ENCODE measurements around the gene BAHCC1.

Gene BAHCC1

DNA sequence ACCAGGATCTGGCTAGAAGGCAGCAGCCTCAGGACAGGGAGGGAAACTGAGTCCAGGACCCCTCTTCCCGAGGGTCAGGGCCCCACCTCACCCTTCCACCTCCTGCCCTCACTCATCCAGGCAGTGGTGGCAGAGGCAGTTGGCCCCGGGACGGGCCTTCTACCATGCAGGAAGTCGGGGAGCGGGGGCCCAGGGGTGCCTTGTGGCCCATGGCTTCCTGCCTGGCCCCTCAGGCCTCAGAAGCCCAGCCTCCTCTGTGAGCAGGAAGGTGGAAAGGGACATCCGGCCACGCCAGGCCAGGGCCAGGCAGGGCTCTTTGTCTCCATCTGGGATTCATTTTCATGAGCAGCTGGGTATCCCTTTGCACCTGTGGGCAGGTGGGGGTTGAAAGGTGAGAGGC, 58.5 kb downstream of the BAHCC1 start:
- no peak for DNase-seq
- intact Hi-C loops (cut with DNase I), result no loop called here

GRCh38 chr17:81454473-81454872, 59.2 kb downstream of the BAHCC1 start:
- DNase-seq, result no peak
- intact Hi-C loops (cut with DNase I), result no loop called here

- intact Hi-C loops (cut with DNase I), result no loop called here
- DNase-seq, result no peak
Measured at GRCh38 chr17:81455387-81455786, 60.1 kb downstream of the BAHCC1 start.

- no peak for DNase-seq
- intact Hi-C loops (cut with DNase I), result no loop called here
Measured at GRCh38 chr17:81456091-81456490, 60.8 kb downstream of the BAHCC1 start.

GRCh38 chr17:81456798-81457197, 61.5 kb downstream of the BAHCC1 start:
- DNase-seq, result no peak
- intact Hi-C loops (cut with DNase I), result no loop called here

GRCh38 chr17:81457401-81457800, 62.1 kb downstream of the BAHCC1 start:
- DNase-seq, result no peak
- intact Hi-C loops (cut with DNase I), result no loop called here

- no peak for DNase-seq
- intact Hi-C loops (cut with DNase I), result no loop called here
Measured at GRCh38 chr17:81457917-81458555, 62.8 kb downstream of the BAHCC1 start.

DNA sequence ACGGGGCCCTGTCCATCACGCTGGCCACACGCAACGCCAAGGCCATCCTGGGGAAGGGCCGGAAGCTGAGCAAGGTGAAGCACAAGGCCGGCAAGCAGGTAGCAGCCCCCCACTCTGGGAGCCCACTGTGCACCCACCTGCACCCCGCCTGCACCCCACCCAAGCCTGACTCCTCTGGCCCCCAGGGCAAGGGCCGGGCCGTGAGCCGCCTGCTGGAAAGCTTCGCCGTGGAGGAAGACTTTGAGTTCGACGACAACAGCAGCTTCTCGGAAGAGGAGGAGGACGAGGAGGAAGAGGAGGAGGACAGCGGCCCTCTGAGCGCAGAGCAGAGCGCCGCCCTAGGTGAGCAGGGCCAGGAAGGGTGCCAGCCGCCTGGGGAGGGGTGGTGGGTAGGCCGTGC, 63.4 kb downstream of the BAHCC1 start:
- intact Hi-C loops (cut with DNase I), result no loop called here
- DNase-seq, result no peak

GRCh38 chr17:81459224-81459623, 64.0 kb downstream of the BAHCC1 start:
- no peak for DNase-seq

DNA sequence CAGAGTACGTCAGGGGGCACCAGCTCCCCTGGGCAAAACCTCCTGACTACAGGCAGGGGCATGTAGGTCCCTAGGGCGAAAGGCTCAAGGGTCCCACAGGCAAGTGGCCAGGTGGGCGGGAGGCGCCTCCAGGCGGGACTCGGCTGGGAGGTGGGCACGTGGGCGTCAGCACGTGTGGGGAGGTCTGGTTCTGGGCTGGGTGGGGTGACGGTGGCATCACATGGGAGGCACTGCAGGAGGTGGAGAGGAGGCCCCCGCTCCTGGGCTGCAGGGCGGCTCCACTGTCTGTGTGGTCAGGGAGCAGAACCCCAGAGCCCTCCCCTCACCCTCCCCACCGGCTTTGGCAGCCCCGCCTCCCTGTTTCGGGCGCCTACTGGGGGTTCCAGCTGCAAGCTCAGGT, 64.6 kb downstream of the BAHCC1 start:
- no peak for DNase-seq
- intact Hi-C loops (cut with DNase I), result no loop called here

More at GRCh38 chr17:81459224-81459623, 64.0 kb downstream of the BAHCC1 start:
- intact Hi-C loops (cut with DNase I), result no loop called here

DNA sequence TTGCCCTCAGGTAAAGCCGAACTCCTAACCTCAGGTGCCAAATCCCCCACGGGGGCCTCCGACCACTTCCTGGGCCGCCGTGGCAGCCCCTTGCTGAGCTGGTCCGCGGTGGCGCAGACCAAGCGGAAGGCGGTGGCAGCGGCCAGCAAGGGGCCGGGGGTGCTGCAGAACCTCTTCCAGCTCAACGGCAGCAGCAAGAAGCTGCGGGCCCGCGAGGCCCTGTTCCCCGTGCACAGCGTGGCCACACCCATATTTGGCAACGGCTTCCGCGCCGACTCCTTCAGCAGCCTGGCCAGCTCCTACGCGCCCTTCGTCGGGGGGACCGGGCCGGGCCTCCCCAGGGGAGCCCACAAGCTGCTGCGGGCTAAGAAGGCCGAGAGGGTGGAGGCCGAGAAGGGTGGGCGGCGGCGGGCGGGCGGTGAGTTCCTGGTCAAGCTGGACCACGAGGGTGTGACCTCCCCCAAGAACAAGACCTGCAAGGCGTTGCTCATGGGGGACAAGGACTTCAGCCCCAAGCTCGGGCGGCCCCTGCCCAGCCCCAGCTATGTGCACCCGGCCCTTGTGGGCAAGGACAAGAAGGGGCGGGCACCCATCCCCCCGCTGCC, 65.7 kb downstream of the BAHCC1 start:
- no peak for DNase-seq
- intact Hi-C loops (cut with DNase I), result no loop called here

DNA sequence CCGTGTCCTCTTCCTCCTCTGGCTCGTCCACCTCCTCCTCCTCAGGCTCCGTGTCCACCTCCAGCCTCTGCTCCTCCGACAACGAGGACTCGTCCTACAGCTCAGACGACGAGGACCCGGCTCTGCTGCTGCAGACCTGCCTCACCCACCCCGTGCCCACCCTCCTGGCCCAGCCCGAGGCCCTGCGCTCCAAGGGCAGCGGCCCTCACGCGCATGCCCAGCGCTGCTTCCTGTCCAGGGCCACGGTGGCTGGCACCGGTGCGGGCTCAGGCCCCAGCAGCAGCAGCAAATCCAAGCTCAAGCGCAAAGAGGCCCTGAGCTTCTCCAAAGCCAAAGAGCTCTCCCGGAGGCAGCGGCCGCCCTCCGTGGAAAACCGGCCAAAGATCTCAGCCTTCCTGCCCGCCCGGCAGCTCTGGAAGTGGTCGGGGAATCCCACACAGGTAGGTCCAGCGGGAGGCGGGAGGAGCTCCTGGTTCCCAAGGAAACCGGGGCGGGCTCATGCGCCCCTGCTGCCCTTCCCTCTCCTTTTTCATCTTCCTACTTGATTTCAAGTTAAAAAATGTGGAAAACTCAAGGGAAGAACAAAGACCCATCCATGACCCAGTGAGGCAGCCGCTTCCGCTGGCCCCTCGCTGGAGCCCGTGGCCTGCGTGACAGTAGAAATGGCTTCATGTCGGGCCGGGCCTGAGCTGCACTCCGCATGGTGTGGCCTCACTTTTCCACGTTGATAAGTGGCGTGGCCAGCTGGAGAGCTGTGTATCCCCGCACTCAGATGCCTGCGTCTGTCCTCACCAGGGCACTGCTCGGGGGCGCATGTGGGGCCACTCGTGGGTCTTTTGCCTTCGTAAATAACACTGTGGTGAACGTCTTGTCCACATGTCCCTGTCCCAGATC, 66.6 kb downstream of the BAHCC1 start:
- intact Hi-C loops (cut with DNase I), result no loop called here
- DNase-seq, result no peak

GRCh38 chr17:81462506-81463125, 67.4 kb downstream of the BAHCC1 start:
- intact Hi-C loops (cut with DNase I), result no loop called here
- DNase-seq, result no peak

- no peak for DNase-seq
- intact Hi-C loops (cut with DNase I), result no loop called here
Measured at GRCh38 chr17:81463506-81463905, 68.2 kb downstream of the BAHCC1 start.

DNA sequence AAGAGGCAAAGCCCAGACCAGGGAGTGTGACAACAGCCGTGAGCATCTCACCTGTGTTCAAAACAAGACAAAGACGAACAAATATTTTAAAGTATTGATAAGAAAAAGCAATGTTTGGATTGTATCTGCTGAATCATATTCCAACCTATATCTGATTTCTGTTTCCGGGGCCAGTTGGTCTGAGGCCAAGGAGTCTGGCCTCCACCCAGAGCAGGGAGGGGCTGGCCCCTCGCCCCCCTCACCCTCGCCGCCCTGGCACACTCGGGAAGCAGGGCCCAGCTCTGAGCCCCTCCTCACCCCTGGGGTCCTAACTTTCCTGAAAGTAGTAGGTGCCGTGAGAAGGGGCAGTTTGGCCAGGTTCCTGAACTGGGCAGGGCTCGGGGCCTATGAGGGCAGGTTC, 69.3 kb downstream of the BAHCC1 start:
- DNase-seq, result no peak

DNA sequence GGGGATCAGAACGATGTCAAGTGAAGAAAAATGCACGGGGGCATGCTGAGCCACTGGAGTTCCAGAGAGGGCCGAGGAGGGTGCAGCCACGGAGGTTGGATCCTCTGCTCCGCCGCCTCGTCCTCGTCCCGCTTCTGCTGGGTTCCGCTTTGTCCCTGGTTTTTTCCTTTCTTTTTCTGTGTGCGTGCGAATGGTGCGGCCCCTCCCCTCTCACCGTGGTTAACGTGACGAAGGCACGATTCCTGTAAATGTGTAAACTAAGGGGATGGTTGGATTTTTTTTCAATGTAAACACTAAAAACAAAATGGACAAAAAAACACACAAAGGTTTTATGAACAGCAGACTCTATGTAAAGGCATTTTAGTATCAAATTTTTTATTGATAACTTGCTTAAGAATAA, 70.7 kb downstream of the BAHCC1 start:
- intact Hi-C loops (cut with DNase I), result no loop called here
- DNase-seq, result no peak

More for the DNA sequence above, 69.3 kb downstream of the BAHCC1 start:
- intact Hi-C loops (cut with DNase I), result no loop called here

DNA sequence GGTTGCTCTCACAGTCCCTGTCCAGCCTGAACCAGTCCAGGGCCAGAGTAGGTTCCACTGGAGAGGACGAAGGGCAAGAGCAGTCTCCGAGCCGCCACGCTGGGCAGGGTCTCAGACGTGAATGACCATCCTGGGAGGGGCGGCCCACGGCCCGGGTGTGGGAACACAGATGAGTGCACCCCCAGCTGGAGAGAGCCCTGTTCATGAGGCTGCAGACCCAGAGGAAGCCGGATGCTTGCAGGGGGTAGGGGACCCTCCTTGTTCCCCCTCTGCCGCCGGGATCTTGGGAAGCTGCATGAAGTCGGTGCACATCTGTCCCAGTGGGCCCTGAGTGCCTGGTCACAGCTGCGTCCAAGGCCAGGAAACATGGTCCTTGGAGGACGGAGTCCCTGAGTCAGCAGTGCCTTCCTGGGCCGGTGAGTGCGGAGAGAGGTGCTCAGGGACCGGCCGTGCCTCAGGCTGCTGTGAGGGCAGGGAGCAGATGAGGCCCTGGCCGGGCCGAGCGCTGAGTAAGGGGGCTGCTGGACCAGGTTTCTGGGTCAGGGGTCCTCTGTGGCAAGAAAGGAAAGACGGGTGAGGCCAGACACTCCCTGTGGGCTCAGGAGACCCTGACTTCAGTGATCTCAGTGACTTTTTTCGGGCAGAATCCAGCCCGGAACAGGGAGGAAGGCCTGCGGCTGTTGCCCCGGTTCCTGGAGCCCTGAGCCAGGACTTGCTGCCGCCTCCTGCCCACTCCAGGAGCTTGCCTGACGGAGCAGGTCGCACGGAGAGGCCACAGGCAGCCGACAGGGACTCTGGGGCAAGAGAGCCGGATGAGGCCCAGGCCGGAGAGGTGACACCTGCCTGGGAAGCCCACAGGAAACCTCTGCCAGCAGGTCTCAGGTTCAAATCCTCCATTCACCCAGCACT, 71.6 kb downstream of the BAHCC1 start:
- no peak for DNase-seq
- intact Hi-C loops (cut with DNase I), result no loop called here

DNA sequence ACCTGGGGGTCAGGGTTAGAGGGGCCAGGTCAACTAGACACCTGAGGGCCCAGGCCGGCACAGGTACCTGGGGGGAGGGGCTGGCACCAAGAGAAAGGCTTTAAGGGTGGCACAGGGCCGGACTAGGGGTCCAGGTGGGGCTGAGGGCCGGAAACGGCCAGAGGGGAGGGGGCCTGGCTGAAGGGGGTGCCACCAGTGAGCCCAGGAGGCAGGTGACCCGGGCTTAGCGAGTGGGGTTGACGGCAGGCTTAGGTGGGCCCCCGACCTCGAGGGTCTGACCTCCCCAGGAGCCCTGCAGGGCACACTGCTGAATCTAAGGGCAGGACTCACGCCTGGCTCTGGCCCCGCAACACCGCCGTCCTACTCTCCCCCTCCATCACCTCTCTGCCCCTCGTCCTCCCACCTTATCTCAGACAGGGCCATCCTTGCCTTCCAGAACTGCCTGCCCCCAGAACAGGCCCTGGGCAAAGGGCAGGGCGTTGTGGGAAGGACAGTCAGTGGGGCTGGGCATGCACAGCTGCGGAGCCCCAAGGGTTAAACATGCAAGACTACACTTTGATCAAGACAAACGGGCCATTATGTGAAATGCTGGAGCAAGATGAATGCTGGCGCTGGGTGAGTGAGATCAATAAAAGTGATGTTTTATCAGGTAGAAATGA, 73.0 kb downstream of the BAHCC1 start:
- no peak for DNase-seq
- intact Hi-C loops (cut with DNase I), result no loop called here

DNA sequence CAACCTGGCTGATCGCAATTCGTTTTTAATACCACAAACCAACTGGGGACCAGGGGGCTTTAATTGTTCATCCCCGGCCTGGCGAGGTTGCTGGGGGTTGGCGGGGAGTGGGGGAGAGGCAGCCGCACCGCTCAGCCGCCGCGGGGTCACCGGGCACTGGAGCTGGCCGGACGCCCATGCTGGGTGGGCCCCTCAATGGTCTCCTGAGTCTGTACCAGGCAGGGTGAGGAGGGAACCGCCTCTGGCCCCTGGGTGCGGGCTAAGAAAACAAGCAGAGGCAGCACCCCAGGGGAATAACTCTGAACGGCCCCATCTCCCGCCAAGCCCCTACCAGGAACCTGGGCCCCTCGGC, 73.5 kb downstream of the BAHCC1 start:
- DNase-seq, result no peak

GRCh38 chr17:81469266-81469665, 74.0 kb downstream of the BAHCC1 start:
- DNase-seq, result no peak
- intact Hi-C loops (cut with DNase I), result no loop called here

More for the DNA sequence above, 73.5 kb downstream of the BAHCC1 start:
- intact Hi-C loops (cut with DNase I), result no loop called here

Measured in posterior cingulate gyrus (tissue), 11 donors.